ENCODE data around the gene RGS8. TPM values are rescaled to one million over a fixed set of nuclear protein-coding genes. Genes with fewer than 3 reads are reported as not detected.

RGS8 gene
- total RNA-seq, 3 donors from 2014 or later: not detected

DNA sequence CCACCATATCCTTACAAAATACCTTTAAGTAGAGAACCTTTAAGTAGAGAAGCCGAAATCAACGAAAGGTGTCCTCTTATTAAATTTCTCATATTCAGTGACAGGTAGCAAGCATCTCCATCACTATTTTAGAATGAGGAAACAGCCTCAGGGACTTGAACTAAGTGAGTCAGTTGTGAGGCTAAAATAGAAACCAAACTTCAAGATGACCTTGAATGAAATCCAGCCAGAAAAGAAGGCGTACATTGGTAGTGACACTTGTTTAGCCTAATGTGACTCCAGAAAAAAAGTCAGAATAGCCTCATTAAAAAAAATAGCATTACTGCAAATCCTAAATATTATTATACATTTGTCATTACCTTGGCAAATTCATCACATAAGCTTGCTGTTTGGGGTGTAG, 20.1 kb downstream of the RGS8 start:
- no peak for ATAC-seq
- Histone ChIP-seq H3K36me3 (ENCODE audit: low read depth) (no peaks in the 10 kb centered on the region), H3K4me3 (no peak overlapping the region), H3K9me3 (no peaks in the 10 kb centered on the region), H3K4me1 (ENCODE audit: low read depth) (no peaks in the 10 kb centered on the region)
- intact Hi-C loops (cut with DNase I, micrococcal nuclease): no loop called here
- DNase-seq: no peak
- TF ChIP-seq, protein P1, sequence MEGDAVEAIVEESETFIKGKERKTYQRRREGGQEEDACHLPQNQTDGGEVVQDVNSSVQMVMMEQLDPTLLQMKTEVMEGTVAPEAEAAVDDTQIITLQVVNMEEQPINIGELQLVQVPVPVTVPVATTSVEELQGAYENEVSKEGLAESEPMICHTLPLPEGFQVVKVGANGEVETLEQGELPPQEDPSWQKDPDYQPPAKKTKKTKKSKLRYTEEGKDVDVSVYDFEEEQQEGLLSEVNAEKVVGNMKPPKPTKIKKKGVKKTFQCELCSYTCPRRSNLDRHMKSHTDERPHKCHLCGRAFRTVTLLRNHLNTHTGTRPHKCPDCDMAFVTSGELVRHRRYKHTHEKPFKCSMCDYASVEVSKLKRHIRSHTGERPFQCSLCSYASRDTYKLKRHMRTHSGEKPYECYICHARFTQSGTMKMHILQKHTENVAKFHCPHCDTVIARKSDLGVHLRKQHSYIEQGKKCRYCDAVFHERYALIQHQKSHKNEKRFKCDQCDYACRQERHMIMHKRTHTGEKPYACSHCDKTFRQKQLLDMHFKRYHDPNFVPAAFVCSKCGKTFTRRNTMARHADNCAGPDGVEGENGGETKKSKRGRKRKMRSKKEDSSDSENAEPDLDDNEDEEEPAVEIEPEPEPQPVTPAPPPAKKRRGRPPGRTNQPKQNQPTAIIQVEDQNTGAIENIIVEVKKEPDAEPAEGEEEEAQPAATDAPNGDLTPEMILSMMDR (IDR thresholded peaks at IDR 0.05): no peak

- DNase-seq (no peak), ATAC-seq (no peak)
- H3K4me3 ChIP-seq: no peak overlapping the region
- intact Hi-C loops (cut with DNase I, micrococcal nuclease): no loop called here
- TF ChIP-seq, protein P1 (IDR thresholded peaks at IDR 0.05): no peak
- H3K36me3 ChIP-seq (ENCODE audit: low read depth): no peaks in the 10 kb centered on the region
- H3K4me1 ChIP-seq (ENCODE audit: low read depth): no peaks in the 10 kb centered on the region
- no peaks in the 10 kb centered on the region for H3K9me3 ChIP-seq
Observed at GRCh38 chr1:182662956-182663355, 21.4 kb downstream of the RGS8 start.

DNA sequence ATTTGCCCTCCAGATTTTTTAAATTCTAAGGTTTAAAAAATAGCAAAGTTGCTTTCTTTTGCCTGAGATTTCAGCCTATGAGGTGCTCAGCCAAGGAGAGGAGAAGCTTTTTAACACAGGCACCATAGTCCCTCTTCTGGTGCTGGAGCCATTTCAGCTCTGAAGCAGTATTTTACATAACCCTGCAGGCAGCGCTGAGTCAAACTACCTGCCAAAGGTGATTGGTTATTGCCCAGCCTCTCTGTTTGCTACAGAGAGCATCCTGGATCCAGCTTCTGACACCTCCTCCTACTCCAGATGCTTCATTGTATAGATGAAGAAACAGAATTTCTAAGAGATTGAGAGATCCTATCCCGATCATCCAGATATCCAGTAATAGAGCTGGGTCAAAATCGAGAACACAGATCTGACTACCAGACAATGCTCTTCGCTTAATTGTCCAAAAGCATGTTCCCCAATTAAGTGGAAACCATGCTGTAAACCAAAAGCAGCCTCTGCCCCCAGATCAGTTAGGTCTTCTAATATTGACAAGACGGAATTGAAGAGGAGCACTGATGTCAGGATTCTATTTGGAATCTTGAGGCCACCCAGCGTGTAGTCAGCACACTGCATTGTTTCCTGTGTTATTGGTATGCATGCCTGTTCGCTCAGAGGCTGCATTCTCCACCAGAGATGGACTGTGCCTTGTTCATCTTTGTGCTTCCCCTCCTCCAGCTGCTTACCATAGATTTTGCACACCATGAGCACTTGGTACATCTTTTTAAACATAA, 22.1 kb downstream of the RGS8 start:
- H3K36me3 ChIP-seq (ENCODE audit: low read depth): no peaks in the 10 kb centered on the region
- no peaks in the 10 kb centered on the region for H3K4me1 ChIP-seq (ENCODE audit: low read depth)
- H3K9me3 ChIP-seq: no peaks in the 10 kb centered on the region
- TF ChIP-seq, protein P1 (IDR thresholded peaks at IDR 0.05): no peak
- DNase-seq (no peak), ATAC-seq (no peak)
- intact Hi-C loops (cut with DNase I, micrococcal nuclease): no loop called here
- no peak overlapping the region for H3K4me3 ChIP-seq

- Histone ChIP-seq H3K36me3 (ENCODE audit: low read depth) (no peaks in the 10 kb centered on the region), H3K4me3 (no peak overlapping the region), H3K4me1 (ENCODE audit: low read depth) (no peaks in the 10 kb centered on the region), H3K9me3 (no peaks in the 10 kb centered on the region)
- TF ChIP-seq, protein P1 (IDR thresholded peaks at IDR 0.05): no peak
- ATAC-seq (no peak), DNase-seq (no peak)
- intact Hi-C loops (cut with DNase I, micrococcal nuclease): no loop called here
Observed at GRCh38 chr1:182658055-182658454, 26.3 kb downstream of the RGS8 start.

- H3K9me3 ChIP-seq: no peaks in the 10 kb centered on the region
- no peaks in the 10 kb centered on the region for H3K36me3 ChIP-seq (ENCODE audit: low read depth)
- no peak for ATAC-seq
- intact Hi-C loops (cut with DNase I, micrococcal nuclease): no loop called here
- H3K4me1 ChIP-seq (ENCODE audit: low read depth): no peaks in the 10 kb centered on the region
- H3K4me3 ChIP-seq: no peak overlapping the region
- TF ChIP-seq, protein P1 (IDR thresholded peaks at IDR 0.05): no peak
- no peak for DNase-seq
Observed at GRCh38 chr1:182656842-182657397, 27.5 kb downstream of the RGS8 start.
